Measurements from ENCODE around the gene SYNDIG1.

DNA sequence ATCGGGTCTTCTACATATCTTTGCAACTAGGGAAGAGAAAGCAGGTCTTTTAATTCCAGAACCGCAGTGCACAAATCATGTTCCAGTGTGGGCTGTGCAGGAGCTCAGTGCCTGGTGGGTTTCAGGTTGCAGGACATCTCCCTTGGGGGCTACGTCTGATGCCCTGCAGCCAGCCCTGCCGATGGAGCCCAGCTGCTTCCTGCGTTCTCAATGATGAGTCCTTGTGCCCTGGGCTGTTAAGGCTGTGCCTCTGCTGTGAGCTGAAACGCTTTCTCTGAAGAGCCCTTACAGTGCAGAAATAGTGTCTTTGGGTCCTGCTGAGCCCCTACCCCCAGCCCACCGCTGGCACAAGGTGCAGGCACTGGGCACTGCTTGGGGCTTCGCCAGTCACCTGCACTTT, 192.9 kb downstream of the SYNDIG1 start:
- TF ChIP-seq, protein P1, sequence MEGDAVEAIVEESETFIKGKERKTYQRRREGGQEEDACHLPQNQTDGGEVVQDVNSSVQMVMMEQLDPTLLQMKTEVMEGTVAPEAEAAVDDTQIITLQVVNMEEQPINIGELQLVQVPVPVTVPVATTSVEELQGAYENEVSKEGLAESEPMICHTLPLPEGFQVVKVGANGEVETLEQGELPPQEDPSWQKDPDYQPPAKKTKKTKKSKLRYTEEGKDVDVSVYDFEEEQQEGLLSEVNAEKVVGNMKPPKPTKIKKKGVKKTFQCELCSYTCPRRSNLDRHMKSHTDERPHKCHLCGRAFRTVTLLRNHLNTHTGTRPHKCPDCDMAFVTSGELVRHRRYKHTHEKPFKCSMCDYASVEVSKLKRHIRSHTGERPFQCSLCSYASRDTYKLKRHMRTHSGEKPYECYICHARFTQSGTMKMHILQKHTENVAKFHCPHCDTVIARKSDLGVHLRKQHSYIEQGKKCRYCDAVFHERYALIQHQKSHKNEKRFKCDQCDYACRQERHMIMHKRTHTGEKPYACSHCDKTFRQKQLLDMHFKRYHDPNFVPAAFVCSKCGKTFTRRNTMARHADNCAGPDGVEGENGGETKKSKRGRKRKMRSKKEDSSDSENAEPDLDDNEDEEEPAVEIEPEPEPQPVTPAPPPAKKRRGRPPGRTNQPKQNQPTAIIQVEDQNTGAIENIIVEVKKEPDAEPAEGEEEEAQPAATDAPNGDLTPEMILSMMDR (conservative IDR thresholded peaks at IDR 0.05; ENCODE audit: low read depth, low read length): no peak
- no peak for TF ChIP-seq CEBPB (IDR thresholded peaks at IDR 0.05; ENCODE audit: low read depth, low read length)
- TF ChIP-seq BHLHE40 (IDR thresholded peaks at IDR 0.05; ENCODE audit: low read depth, low read length): no peak
- TF ChIP-seq MAZ (IDR thresholded peaks at IDR 0.05; ENCODE audit: borderline replicate concordance, low read depth, low read length): no peak
- TF ChIP-seq MXI1 (IDR thresholded peaks at IDR 0.05; ENCODE audit: borderline replicate concordance, low read depth, low read length): no peak
- no peak for TF ChIP-seq POLR2A (IDR thresholded peaks at IDR 0.05; ENCODE audit: low read depth, low read length)
- TF ChIP-seq MAFK (IDR thresholded peaks at IDR 0.05; ENCODE audit: low read depth, low read length): no peak
- TF ChIP-seq RAD21 (IDR thresholded peaks at IDR 0.05; ENCODE audit: low read length): no peak
- no peak for TF ChIP-seq RCOR1 (IDR thresholded peaks at IDR 0.05; ENCODE audit: insufficient replicate concordance, low read length)
- no peak for TF ChIP-seq RFX5 (IDR thresholded peaks at IDR 0.05; ENCODE audit: low read depth, low read length)
- TF ChIP-seq USF2 (IDR thresholded peaks at IDR 0.05; ENCODE audit: low read depth, low read length): no peak
- no peak for TF ChIP-seq CHD1 (IDR thresholded peaks at IDR 0.05; ENCODE audit: low read depth, low read length)

All from IMR-90 (cell line).